ENCODE measurements around the gene ACSL6. TPM values are rescaled to one million over a fixed set of nuclear protein-coding genes. Genes with fewer than 3 reads are reported as not detected.

ACSL6 gene
- total and polyA plus RNA-seq, 4 donors, result 0.10 to 6.7 (median 0.38) TPM

DNA sequence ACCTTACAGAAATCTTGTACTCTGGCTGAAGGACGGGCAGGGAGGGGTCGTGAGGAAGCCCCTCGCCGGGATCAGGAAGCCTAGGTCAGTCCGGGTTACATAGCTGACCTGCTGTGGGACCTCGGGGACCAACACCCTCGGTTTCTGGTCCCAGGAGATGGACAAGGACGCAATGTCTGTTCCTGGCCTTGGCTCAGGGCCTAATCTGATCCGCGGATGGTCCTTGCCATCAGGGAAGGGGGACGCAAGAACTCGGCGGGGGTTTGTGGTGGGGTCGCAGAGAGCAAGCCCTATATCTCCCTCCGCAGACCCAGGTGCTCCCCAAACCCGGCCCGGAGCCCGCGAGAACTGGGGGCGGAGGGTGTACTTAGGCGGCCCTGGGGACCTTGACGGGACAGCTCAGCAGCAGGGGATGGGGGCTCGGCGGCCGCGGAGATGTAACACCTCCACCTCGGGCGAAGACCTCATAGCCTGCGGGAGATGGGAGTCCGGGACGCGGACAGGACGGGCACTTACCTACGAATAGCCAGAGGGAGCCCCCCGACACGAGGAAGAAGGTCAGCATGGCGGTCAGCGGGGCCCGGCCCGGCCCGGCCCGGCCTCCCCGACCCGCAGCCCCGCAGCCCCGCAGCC is 353 bp downstream of the ACSL6 start:
- H3K9me3 ChIP-seq (ENCODE audit: control insufficient read depth in 4 of 4, insufficient read depth in 3 of 4, low read length in 3 of 4), result no peaks in the 10 kb centered on the region
- peaks cover 0 to 25% (median 18%) of the 10 kb centered on the region in 3 donors for H3K27me3 ChIP-seq (ENCODE audit: control insufficient read depth in 3 of 3, insufficient read depth in 3 of 3, low read length in 2 of 3)
- H3K27ac ChIP-seq (ENCODE audit: low read depth in 1 of 2, low read length in 1 of 2), result no peak overlapping the region
- no peaks in the 10 kb centered on the region for H3K36me3 ChIP-seq (ENCODE audit: control insufficient read depth in 4 of 4, insufficient read depth in 4 of 4, low read length in 4 of 4)
- H3K4me1 ChIP-seq (ENCODE audit: control insufficient read depth in 5 of 5, insufficient read depth in 5 of 5, low read length in 5 of 5), result peaks cover 0 to 9% (median 0%) of the 10 kb centered on the region in 5 donors
- no peak overlapping the region for H3K9ac ChIP-seq (ENCODE audit: insufficient read depth in 1 of 2, low read length in 2 of 2)
- peak overlapping the region; percentile 49 for H3K4me3 ChIP-seq
- 9 to 13% methylated on average over 36 to 46 of the region's 46 CpGs for WGBS, 2 donors
- TF ChIP-seq, protein P1, sequence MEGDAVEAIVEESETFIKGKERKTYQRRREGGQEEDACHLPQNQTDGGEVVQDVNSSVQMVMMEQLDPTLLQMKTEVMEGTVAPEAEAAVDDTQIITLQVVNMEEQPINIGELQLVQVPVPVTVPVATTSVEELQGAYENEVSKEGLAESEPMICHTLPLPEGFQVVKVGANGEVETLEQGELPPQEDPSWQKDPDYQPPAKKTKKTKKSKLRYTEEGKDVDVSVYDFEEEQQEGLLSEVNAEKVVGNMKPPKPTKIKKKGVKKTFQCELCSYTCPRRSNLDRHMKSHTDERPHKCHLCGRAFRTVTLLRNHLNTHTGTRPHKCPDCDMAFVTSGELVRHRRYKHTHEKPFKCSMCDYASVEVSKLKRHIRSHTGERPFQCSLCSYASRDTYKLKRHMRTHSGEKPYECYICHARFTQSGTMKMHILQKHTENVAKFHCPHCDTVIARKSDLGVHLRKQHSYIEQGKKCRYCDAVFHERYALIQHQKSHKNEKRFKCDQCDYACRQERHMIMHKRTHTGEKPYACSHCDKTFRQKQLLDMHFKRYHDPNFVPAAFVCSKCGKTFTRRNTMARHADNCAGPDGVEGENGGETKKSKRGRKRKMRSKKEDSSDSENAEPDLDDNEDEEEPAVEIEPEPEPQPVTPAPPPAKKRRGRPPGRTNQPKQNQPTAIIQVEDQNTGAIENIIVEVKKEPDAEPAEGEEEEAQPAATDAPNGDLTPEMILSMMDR (IDR thresholded peaks at IDR 0.05; ENCODE audit: control extremely low read depth, extremely low read depth), result no peak
- ATAC-seq (ENCODE audit: insufficient read depth, low FRiP score) (no peak), DNase-seq (peak in 1 of 3 donors; percentile 10)

DNA sequence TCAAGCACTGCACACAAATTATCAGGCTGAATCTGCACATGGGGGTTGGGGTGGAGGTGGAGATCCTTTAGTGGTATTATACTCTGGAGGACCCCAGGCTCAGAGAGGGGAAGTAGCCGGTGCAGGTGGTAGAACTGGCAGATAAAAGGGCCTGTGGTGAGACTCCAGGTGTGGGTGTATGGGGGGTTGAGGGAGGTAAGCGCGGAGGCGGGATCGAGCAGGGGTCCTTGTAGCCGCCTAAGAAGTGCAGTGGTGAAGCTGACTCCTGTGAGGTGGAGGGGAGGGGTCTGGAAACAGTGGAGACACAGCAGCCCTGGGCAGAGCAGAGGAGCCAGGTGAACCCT is 841 bp downstream of the ACSL6 start:
- Histone ChIP-seq H3K4me1 (ENCODE audit: control insufficient read depth in 5 of 5, insufficient read depth in 5 of 5, low read length in 5 of 5) (peaks cover 0 to 9% (median 0%) of the 10 kb centered on the region in 5 donors), H3K9ac (ENCODE audit: insufficient read depth in 1 of 2, low read length in 2 of 2) (no peak overlapping the region), H3K4me3 (no peak overlapping the region), H3K9me3 (ENCODE audit: control insufficient read depth in 4 of 4, insufficient read depth in 3 of 4, low read length in 3 of 4) (no peaks in the 10 kb centered on the region), H3K27me3 (ENCODE audit: control insufficient read depth in 3 of 3, insufficient read depth in 3 of 3, low read length in 2 of 3) (peaks cover 0 to 25% (median 18%) of the 10 kb centered on the region in 3 donors), H3K27ac (ENCODE audit: low read depth in 1 of 2, low read length in 1 of 2) (no peak overlapping the region), H3K36me3 (ENCODE audit: control insufficient read depth in 4 of 4, insufficient read depth in 4 of 4, low read length in 4 of 4) (no peaks in the 10 kb centered on the region)
- DNase-seq, result peak in 1 of 3 donors; percentile 5
- WGBS, 2 donors, result 74 to 82% methylated on average over 6 of the region's 6 CpGs
- TF ChIP-seq, protein P1 (IDR thresholded peaks at IDR 0.05; ENCODE audit: control extremely low read depth, extremely low read depth), result no peak
- ATAC-seq (ENCODE audit: insufficient read depth, low FRiP score), result no peak

DNA sequence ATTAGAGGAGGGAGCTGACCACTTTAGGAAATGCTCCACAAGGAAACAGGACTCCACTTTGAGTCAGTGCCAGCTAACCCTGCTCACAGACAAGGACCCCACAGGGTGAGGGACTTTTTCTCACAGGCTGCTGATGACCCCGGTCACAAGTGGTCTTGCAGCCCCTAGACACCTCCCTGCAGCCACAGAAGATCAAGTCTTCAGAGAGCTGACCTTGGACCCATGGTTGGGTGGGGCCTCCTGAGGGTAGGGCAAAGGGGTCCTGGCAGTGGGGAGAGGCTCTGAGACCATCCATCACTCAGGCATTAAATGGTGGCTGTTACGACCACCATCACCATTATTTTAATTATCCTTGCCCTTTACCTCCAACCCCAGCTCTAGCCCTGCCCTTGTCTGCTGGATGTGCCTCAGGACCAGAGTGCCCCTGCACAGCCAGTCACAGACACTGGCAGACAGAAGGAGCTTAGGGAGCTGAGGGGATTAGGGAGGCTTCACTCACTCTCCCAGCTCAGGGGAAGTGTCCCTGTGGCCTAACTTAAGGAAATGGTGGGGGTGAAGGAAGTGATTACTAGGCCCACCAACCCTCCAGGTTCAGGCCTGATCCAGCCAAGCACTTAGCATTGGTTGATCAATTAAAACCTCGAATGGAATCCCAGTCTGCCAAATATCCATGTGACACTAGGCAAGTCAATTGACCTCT is 1.6 kb downstream of the ACSL6 start:
- TF ChIP-seq, protein P1 (IDR thresholded peaks at IDR 0.05; ENCODE audit: control extremely low read depth, extremely low read depth), result no peak
- Histone ChIP-seq H3K9ac (ENCODE audit: insufficient read depth in 1 of 2, low read length in 2 of 2) (no peak overlapping the region), H3K4me1 (ENCODE audit: control insufficient read depth in 5 of 5, insufficient read depth in 5 of 5, low read length in 5 of 5) (peaks cover 0 to 9% (median 0%) of the 10 kb centered on the region in 5 donors), H3K36me3 (ENCODE audit: control insufficient read depth in 4 of 4, insufficient read depth in 4 of 4, low read length in 4 of 4) (no peaks in the 10 kb centered on the region), H3K9me3 (ENCODE audit: control insufficient read depth in 4 of 4, insufficient read depth in 3 of 4, low read length in 3 of 4) (no peaks in the 10 kb centered on the region), H3K27ac (ENCODE audit: low read depth in 1 of 2, low read length in 1 of 2) (no peak overlapping the region), H3K4me3 (no peak overlapping the region), H3K27me3 (ENCODE audit: control insufficient read depth in 3 of 3, insufficient read depth in 3 of 3, low read length in 2 of 3) (peaks cover 0 to 25% (median 18%) of the 10 kb centered on the region in 3 donors)
- ATAC-seq (ENCODE audit: insufficient read depth, low FRiP score), result no peak
- peak in 2 of 3 donors; percentile 9 to 29 for DNase-seq
- WGBS, 2 donors, result 81 to 89% methylated on average over 3 of the region's 3 CpGs

Measured in lung (tissue), 12 donors.